Activated naive CD4-positive, alpha-beta T cell treated with anti-CD3 and anti-CD28 coated beads, Interleukin-2, amount 50 U/mL, for 72 hours (primary cell): ENCODE data around the gene SMYD3. TPM values are rescaled to one million over a fixed set of nuclear protein-coding genes. Genes with fewer than 3 reads are reported as not detected.

Source experiments
- ATAC-seq, 2 donors: fragments of 150-1000 bp; cut with Tn5 transposase; 2 replicates each; pipeline ENCODE4 v1.10.0; 2021; ENCODE audit warnings: mild to moderate bottlenecking in 2 of 2, moderate library complexity in 2 of 2
- DNase-seq, 2 donors: peaks; one replicate each; pipeline ENCODE4 v3.0.0; 2021 to 2022; ENCODE audit warnings: low spot score in 2 of 2
- H3K27ac Mint-ChIP-seq, 2 donors: one replicate each; pipeline ENCODE4 v1.8.0; 2022; ENCODE audit warnings: mild to moderate bottlenecking in 2 of 2, mixed read lengths in 2 of 2
- H3K36me3 Mint-ChIP-seq, 2 donors: one replicate each; pipeline ENCODE4 v1.8.0; 2022; ENCODE audit warnings: mixed read lengths in 2 of 2
- H3K9me3 Mint-ChIP-seq, 2 donors: one replicate each; pipeline ENCODE4 v1.8.0; 2022; ENCODE audit warnings: mixed read lengths in 2 of 2
- total RNA-seq, 2 donors: library from RNA; stranded (reverse); gene quantifications; one replicate each; pipeline ENCODE4 v1.2.3, GENCODE V29; 2022

SMYD3 gene
- total RNA-seq, 2 donors from 2014 or later = 18.5 to 30.1 TPM

- H3K36me3 Mint-ChIP-seq = peaks cover 0 to 6% of the 10 kb centered on the region in 2 donors
- DNase-seq = no peak
Measured at GRCh38 chr1:246160905-246161304, 346.2 kb downstream of the SMYD3 start.

GRCh38 chr1:246160374-246160773 is 346.7 kb downstream of the SMYD3 start:
- H3K36me3 Mint-ChIP-seq = peaks cover 0 to 6% of the 10 kb centered on the region in 2 donors
- H3K9me3 Mint-ChIP-seq = no peaks in the 10 kb centered on the region
- ATAC-seq (no peak), DNase-seq (no peak)
- no peak overlapping the region for H3K27ac Mint-ChIP-seq

More at GRCh38 chr1:246160905-246161304, 346.2 kb downstream of the SMYD3 start:
- Mint-ChIP-seq H3K27ac (no peak overlapping the region), H3K9me3 (no peaks in the 10 kb centered on the region)
- no peak for ATAC-seq

GRCh38 chr1:246159279-246160227 is 347.5 kb downstream of the SMYD3 start:
- H3K36me3 Mint-ChIP-seq = peaks cover 0 to under 1% of the 10 kb centered on the region in 2 donors
- DNase-seq (no peak), ATAC-seq (no peak)
- H3K9me3 Mint-ChIP-seq = no peaks in the 10 kb centered on the region
- H3K27ac Mint-ChIP-seq = no peak overlapping the region

GRCh38 chr1:246158131-246158530 is 348.9 kb downstream of the SMYD3 start:
- Mint-ChIP-seq H3K36me3 (no peaks in the 10 kb centered on the region), H3K9me3 (no peaks in the 10 kb centered on the region)

GRCh38 chr1:246157516-246157915 is 349.6 kb downstream of the SMYD3 start:
- no peak for DNase-seq
- no peak for ATAC-seq
- H3K9me3 Mint-ChIP-seq = no peaks in the 10 kb centered on the region
- H3K36me3 Mint-ChIP-seq = no peaks in the 10 kb centered on the region
- no peak overlapping the region for H3K27ac Mint-ChIP-seq

More at GRCh38 chr1:246158131-246158530, 348.9 kb downstream of the SMYD3 start:
- ATAC-seq (no peak), DNase-seq (no peak)
- no peak overlapping the region for H3K27ac Mint-ChIP-seq

DNA sequence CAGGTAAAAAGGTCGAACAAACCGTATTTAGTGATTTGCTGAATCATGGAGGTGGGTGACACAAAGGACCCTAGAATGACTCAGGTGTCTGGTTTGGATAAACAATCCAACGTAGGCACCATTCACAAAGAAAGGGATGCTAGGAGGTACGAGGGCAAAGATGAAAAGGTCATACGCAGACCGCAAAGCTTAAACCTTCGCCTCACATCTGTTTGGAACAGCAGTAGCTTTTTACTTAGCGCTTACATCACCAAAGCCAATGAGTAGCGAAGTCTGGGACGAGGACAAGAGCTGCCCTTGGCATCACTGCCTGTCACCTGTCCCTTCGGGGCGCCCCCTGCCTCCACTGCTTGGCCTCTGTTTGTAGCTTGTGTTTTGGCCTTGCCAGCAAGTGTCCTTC is 350.2 kb downstream of the SMYD3 start:
- Mint-ChIP-seq H3K9me3 (no peaks in the 10 kb centered on the region), H3K36me3 (no peaks in the 10 kb centered on the region), H3K27ac (no peak overlapping the region)
- no peak for ATAC-seq
- no peak for DNase-seq

DNA sequence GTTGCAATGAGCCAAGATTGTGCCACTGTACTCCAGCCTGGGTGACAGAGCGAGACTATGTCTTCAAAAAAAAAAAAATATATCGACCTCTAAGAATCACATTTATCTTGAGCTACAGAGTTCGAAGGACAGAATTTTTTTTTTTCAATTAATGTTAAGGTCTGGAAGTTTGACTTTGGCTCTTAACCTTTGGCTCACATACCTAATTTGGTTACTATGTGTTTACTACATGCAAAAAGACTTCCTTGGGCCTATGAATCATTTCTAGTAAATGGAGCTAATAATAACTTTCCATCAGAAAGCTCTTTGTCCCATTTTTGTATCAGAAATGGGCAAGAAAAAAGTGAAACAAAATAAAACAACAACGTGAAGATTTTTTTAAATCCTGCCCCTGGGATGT is 351.2 kb downstream of the SMYD3 start:
- no peak for DNase-seq
- no peak for ATAC-seq
- no peaks in the 10 kb centered on the region for H3K36me3 Mint-ChIP-seq
- H3K9me3 Mint-ChIP-seq = no peaks in the 10 kb centered on the region
- H3K27ac Mint-ChIP-seq = no peak overlapping the region

GRCh38 chr1:246153796-246154212 is 353.3 kb downstream of the SMYD3 start:
- DNase-seq (no peak), ATAC-seq (no peak)
- Mint-ChIP-seq H3K27ac (peak overlapping the region in 1 of 2 donors; percentile 51), H3K9me3 (no peaks in the 10 kb centered on the region), H3K36me3 (peaks cover 0 to 12% of the 10 kb centered on the region in 2 donors)

GRCh38 chr1:246152986-246153431 is 354.1 kb downstream of the SMYD3 start:
- no peaks in the 10 kb centered on the region for H3K9me3 Mint-ChIP-seq
- no peak for ATAC-seq
- peaks cover 0 to 17% of the 10 kb centered on the region in 2 donors for H3K36me3 Mint-ChIP-seq
- H3K27ac Mint-ChIP-seq = no peak overlapping the region
- DNase-seq = no peak

GRCh38 chr1:246151796-246152434 is 355.2 kb downstream of the SMYD3 start:
- Mint-ChIP-seq H3K36me3 (peaks cover 0 to 17% of the 10 kb centered on the region in 2 donors), H3K27ac (peak overlapping the region in 1 of 2 donors; percentile 78), H3K9me3 (no peaks in the 10 kb centered on the region)
- DNase-seq (no peak), ATAC-seq (no peak)

GRCh38 chr1:246149543-246149942 is 357.5 kb downstream of the SMYD3 start:
- ATAC-seq (no peak), DNase-seq (no peak)
- Mint-ChIP-seq H3K36me3 (peaks cover 0 to 17% of the 10 kb centered on the region in 2 donors), H3K9me3 (no peaks in the 10 kb centered on the region), H3K27ac (no peak overlapping the region)

DNA sequence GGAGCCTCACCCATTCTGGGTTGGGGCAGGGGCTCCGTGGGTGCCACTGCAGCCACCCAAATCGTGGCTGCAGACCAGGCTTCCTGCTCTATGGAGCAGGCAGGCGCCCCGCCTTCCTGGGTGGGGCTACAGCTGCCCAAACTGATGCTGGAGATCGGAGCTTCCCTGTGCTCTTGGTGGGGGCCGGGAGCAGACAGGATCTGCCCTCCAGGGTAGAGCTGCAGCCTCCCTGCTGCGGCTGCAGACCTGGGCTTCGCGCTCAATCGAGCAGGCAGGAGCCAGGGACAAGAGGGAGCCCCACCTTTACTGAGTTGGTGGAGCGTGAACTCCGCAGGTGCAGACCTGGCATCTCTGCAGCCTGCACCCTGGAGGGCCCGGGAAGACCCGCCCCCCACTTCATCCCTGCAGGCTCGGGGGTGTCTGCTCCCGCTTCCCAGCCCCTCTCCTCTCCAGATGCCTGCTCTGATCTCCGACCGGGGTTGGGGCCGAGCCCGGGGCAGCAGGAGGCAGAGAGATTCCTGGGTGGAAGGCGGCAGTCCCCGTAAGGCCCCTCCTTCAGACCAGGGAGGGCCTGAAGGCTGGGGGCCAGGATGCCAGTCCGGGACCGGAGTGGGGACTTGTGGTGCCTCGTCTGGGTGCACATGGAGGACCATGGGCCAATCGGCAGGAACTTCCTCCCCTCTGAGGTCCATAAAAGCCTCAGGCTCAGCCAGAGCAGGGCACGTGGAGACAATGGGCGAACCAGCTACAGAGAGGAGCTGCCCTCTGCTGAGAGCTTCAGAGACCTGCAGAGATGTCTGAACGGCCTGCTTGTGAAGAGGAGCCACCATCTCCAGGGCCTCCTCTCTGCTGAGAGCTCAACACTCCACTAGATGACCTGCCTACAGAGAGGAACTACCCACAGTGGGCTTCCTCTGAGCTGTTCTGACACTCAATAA is 359.3 kb downstream of the SMYD3 start:
- no peak for DNase-seq
- ATAC-seq = no peak
- no peaks in the 10 kb centered on the region for H3K9me3 Mint-ChIP-seq
- no peak overlapping the region for H3K27ac Mint-ChIP-seq
- H3K36me3 Mint-ChIP-seq = peaks cover 0 to 17% of the 10 kb centered on the region in 2 donors

DNA sequence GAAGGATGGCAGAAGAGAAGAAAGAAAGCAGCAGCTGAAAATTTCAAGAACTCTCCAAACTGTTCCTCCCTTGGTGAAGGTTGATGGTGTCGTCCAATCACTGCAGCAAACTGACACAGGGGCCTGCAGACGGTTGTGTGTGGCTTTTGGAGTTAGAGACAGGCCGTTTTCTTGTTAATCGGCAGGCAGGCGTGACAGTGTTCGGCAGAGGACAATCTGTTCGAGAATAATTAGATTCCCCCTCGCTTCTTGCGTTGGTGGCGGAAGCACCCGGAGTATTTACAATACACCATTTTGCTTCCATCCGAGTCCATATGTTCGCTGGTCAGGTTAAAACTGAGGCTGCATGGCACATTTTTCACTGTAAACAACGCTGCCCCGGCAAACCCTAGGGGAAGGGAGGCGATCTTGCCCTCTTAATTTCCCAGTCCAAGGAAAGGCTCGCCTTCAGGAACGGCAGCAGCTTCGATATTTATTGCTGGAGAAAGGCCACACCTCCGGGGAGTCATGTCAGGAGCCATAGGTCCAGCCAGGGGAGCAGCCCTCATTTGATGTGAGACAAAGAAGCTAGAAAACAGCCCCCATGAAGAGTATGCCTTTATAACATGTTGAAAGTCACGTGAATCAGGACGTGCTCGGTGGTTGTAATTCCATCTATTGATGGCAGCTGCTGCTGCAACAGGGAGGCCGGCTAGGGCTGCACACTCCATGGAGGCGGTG is 360.1 kb downstream of the SMYD3 start:
- Mint-ChIP-seq H3K9me3 (no peaks in the 10 kb centered on the region), H3K27ac (no peak overlapping the region), H3K36me3 (peaks cover 0 to 17% of the 10 kb centered on the region in 2 donors)

DNA sequence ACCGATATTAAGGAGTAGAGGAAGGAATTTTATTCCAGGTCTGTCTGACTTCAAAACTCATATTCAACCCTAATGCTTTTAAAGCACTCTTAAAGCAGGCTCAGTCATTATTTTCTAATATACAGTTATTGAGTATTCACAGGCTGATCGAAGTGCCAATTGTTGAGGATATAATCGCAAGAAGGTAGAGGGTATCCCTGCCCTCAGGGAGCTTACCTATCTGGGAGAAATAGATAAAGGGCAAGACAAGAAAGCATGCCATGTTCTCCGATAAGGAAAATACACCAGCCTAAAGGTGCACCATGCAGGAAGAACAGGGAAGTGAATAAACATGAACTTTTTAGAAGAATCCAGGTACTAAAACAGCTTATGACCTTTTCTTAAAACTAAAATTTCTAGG is 361.2 kb downstream of the SMYD3 start:
- Mint-ChIP-seq H3K27ac (no peak overlapping the region), H3K36me3 (peaks cover 0 to 17% of the 10 kb centered on the region in 2 donors), H3K9me3 (no peaks in the 10 kb centered on the region)
- DNase-seq (no peak), ATAC-seq (no peak)

More for the DNA sequence above, 360.1 kb downstream of the SMYD3 start:
- ATAC-seq (no peak), DNase-seq (no peak)

- Mint-ChIP-seq H3K27ac (no peak overlapping the region), H3K36me3 (peaks cover 0 to 17% of the 10 kb centered on the region in 2 donors), H3K9me3 (no peaks in the 10 kb centered on the region)
- ATAC-seq (no peak), DNase-seq (no peak)
Measured at GRCh38 chr1:246144931-246145330, 362.1 kb downstream of the SMYD3 start.
